HG02943 (cell line): Measurements from ENCODE around the gene ARFRP1.
"Not testable (repeated sequence)": the region's sequence is repeated elsewhere in the genome, so short reads cannot be mapped to it uniquely, and the experiment has no call there.

Source experiments
- ATAC-seq: cut with Tn5 transposase; IDR thresholded peaks from one replicate; pipeline ENCODE4 v1.9.1; 2021; ENCODE audit warnings: mild to moderate bottlenecking, low read depth, moderate library complexity; ENCODE audit not compliant: unreplicated experiment

The ARFRP1 gene

GRCh38 chr20:63733579-63734081 lies 25.9 kb upstream of the ARFRP1 start:
- no peak for ATAC-seq

- no peak for ATAC-seq
Observed at GRCh38 chr20:63733117-63733516, 25.3 kb upstream of the ARFRP1 start.

- no peak for ATAC-seq
Observed at GRCh38 chr20:63732118-63733095, 24.6 kb upstream of the ARFRP1 start.

- no peak for ATAC-seq
Observed at GRCh38 chr20:63731410-63731809, 23.6 kb upstream of the ARFRP1 start.

GRCh38 chr20:63730189-63730733 lies 22.5 kb upstream of the ARFRP1 start:
- not testable (repeated sequence) for ATAC-seq

GRCh38 chr20:63722967-63723622 lies 15.3 kb upstream of the ARFRP1 start:
- ATAC-seq: not testable (repeated sequence)

- ATAC-seq: no peak
Observed at GRCh38 chr20:63718996-63719395, 11.2 kb upstream of the ARFRP1 start.

GRCh38 chr20:63714858-63715257 lies 7.1 kb upstream of the ARFRP1 start:
- ATAC-seq: no peak

GRCh38 chr20:63712191-63712590 lies 4.4 kb upstream of the ARFRP1 start:
- ATAC-seq: no peak

GRCh38 chr20:63711085-63711645 lies 3.4 kb upstream of the ARFRP1 start:
- no peak for ATAC-seq

- ATAC-seq: no peak
Observed at GRCh38 chr20:63709149-63709527, 1.4 kb upstream of the ARFRP1 start.

GRCh38 chr20:63708301-63709148 lies 749 bp upstream of the ARFRP1 start:
- ATAC-seq: no peak

GRCh38 chr20:63706852-63707557 lies 771 bp downstream of the ARFRP1 start:
- peak; percentile 26 for ATAC-seq

- ATAC-seq: no peak
Observed at GRCh38 chr20:63706027-63706695, 1.6 kb downstream of the ARFRP1 start.

GRCh38 chr20:63705232-63706026 lies 2.3 kb downstream of the ARFRP1 start:
- no peak for ATAC-seq

GRCh38 chr20:63704749-63705117 lies 3.0 kb downstream of the ARFRP1 start:
- no peak for ATAC-seq

- ATAC-seq: no peak
Observed at GRCh38 chr20:63703976-63704748, 3.6 kb downstream of the ARFRP1 start.
